ENCODE measurements around the gene APBA1.
"Not testable (repeated sequence)": the region's sequence is repeated elsewhere in the genome, so short reads cannot be mapped to it uniquely, and the experiment has no call there.

Gene APBA1

DNA sequence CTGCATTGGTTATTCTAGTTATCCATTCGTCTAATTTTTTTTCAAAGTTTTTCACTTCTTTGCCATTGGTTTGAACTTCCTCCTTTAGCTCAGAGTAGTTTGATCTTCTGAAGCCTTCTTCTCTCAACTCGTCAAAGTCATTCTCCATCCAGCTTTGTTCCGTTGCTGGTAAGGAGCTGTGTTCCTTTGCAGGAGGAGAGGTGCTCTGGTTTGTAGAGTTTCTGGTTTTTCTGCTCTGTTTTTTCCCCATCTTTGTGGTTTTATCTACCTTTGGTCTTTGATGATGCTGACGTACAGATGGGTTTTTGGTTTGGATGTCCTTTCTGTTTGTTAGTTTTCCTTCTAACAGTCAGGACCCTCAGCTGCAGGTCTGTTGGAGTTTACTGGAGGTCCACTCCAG, 232.5 kb downstream of the APBA1 start:
- not testable (repeated sequence) for H3K4me2 ChIP-seq (ENCODE audit: insufficient read depth, low read length); H3K36me3 ChIP-seq (ENCODE audit: insufficient read depth, low read length); H3K4me3 ChIP-seq (ENCODE audit: low read depth in 1 of 2, low read length in 2 of 2); DNase-seq; H2AFZ ChIP-seq (ENCODE audit: low read depth, low read length); H3K4me1 ChIP-seq (ENCODE audit: insufficient read depth, low read length); H4K20me1 ChIP-seq (ENCODE audit: insufficient read depth, low read length); H3K27ac ChIP-seq (ENCODE audit: low read length); H3K9ac ChIP-seq (ENCODE audit: low read depth, low read length); H3K79me2 ChIP-seq (ENCODE audit: insufficient read depth, low read length); H3K9me3 ChIP-seq (ENCODE audit: insufficient read depth, low read length, severe bottlenecking); ATAC-seq (ENCODE audit: insufficient read depth, low read depth); H3K27me3 ChIP-seq (ENCODE audit: insufficient read depth, low read length, poor library complexity)

DNA sequence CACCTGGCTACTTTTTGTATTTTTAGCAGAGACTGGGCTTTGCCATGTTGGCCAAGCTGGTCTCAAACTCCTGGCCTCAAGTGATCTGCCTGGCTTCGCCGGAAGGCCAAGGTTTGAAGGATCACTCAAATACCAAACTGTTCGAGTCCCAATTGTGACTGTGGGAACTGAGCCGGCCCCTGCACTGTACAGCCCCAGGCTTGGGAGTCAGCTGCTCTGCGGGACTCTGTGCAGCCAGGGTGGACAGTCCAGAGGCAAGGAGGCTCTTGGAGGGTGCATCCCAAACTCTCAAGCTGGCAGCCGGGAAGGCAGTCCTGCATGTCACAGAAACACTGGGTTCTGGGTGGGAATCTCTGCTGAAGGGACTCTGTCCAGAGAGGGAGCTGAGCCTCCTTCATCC, 238.2 kb downstream of the APBA1 start:
- no peak for ATAC-seq (ENCODE audit: insufficient read depth, low read depth)
- TF ChIP-seq, protein P1, sequence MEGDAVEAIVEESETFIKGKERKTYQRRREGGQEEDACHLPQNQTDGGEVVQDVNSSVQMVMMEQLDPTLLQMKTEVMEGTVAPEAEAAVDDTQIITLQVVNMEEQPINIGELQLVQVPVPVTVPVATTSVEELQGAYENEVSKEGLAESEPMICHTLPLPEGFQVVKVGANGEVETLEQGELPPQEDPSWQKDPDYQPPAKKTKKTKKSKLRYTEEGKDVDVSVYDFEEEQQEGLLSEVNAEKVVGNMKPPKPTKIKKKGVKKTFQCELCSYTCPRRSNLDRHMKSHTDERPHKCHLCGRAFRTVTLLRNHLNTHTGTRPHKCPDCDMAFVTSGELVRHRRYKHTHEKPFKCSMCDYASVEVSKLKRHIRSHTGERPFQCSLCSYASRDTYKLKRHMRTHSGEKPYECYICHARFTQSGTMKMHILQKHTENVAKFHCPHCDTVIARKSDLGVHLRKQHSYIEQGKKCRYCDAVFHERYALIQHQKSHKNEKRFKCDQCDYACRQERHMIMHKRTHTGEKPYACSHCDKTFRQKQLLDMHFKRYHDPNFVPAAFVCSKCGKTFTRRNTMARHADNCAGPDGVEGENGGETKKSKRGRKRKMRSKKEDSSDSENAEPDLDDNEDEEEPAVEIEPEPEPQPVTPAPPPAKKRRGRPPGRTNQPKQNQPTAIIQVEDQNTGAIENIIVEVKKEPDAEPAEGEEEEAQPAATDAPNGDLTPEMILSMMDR (IDR thresholded peaks at IDR 0.05; ENCODE audit: borderline replicate concordance, extremely low read depth, low read length, poor library complexity, severe bottlenecking): no peak
- TF ChIP-seq EZH2 (IDR thresholded peaks at IDR 0.05; ENCODE audit: borderline replicate concordance, low read depth, low read length, severe bottlenecking): no peak

DNA sequence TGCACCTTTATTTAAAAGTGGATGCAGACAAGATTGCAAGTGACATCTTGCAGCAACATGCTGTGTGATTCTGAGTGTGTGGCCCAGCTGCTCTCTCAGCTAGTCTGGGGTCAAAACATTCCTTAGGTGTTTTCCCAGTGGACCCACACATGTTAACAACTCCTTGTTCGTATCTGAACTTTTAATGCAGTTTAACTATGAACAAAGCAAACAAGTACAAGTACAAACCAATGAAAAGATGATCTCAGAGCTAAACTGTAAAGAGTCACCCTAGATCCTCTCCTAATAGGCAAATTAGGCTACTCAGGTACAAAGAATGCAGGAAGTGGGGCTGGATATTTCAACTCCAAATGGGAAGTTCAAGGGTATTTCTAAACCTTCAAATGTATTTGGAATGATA, 238.8 kb downstream of the APBA1 start:
- ATAC-seq (ENCODE audit: insufficient read depth, low read depth): no peak
- DNase-seq: no peak
- no peak overlapping the region for H3K27ac ChIP-seq (ENCODE audit: low read length)

More for the DNA sequence above, 238.2 kb downstream of the APBA1 start:
- Histone ChIP-seq H4K20me1 (ENCODE audit: insufficient read depth, low read length) (no peaks in the 10 kb centered on the region), H3K9ac (ENCODE audit: low read depth, low read length) (no peak overlapping the region), H3K36me3 (ENCODE audit: insufficient read depth, low read length) (no peaks in the 10 kb centered on the region), H3K4me2 (ENCODE audit: insufficient read depth, low read length) (no peak overlapping the region), H3K9me3 (ENCODE audit: insufficient read depth, low read length, severe bottlenecking) (no peaks in the 10 kb centered on the region), H2AFZ (ENCODE audit: low read depth, low read length) (no peak overlapping the region), H3K4me3 (ENCODE audit: low read depth in 1 of 2, low read length in 2 of 2) (no peak overlapping the region), H3K79me2 (ENCODE audit: insufficient read depth, low read length) (no peaks in the 10 kb centered on the region), H3K27me3 (ENCODE audit: insufficient read depth, low read length, poor library complexity) (no peaks in the 10 kb centered on the region), H3K27ac (ENCODE audit: low read length) (no peak overlapping the region), H3K4me1 (ENCODE audit: insufficient read depth, low read length) (no peaks in the 10 kb centered on the region)
- DNase-seq: no peak

DNA sequence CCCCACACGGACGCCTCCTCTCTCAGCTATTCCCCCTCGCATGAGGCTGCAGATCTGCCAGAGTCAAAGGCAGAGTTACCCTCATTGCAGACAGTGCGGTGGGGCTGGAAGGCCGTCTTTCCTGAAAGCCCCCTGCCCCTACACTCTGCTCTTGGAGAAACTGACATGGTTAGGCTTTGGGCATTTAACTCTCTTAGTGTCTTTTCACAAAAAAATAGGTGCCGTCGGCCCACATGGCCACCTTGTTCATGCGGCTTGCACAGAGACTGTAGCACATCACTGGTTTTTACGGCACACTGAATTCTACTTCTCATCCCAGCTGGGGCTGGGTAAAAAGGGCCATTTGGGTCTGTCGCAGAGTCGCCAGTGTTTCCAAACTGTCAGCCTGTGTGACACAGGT, 239.5 kb downstream of the APBA1 start:
- no peaks in the 10 kb centered on the region for H3K9me3 ChIP-seq (ENCODE audit: insufficient read depth, low read length, severe bottlenecking)
- H3K4me3 ChIP-seq (ENCODE audit: low read depth in 1 of 2, low read length in 2 of 2): no peak overlapping the region
- no peaks in the 10 kb centered on the region for H3K79me2 ChIP-seq (ENCODE audit: insufficient read depth, low read length)
- TF ChIP-seq, protein P1 (IDR thresholded peaks at IDR 0.05; ENCODE audit: borderline replicate concordance, extremely low read depth, low read length, poor library complexity, severe bottlenecking): no peak
- no peak for TF ChIP-seq EZH2 (IDR thresholded peaks at IDR 0.05; ENCODE audit: borderline replicate concordance, low read depth, low read length, severe bottlenecking)
- no peak overlapping the region for H2AFZ ChIP-seq (ENCODE audit: low read depth, low read length)
- H3K27ac ChIP-seq (ENCODE audit: low read length): no peak overlapping the region
- DNase-seq (no peak), ATAC-seq (ENCODE audit: insufficient read depth, low read depth) (no peak)
- H3K36me3 ChIP-seq (ENCODE audit: insufficient read depth, low read length): no peaks in the 10 kb centered on the region
- H3K9ac ChIP-seq (ENCODE audit: low read depth, low read length): no peak overlapping the region
- no peaks in the 10 kb centered on the region for H4K20me1 ChIP-seq (ENCODE audit: insufficient read depth, low read length)
- H3K27me3 ChIP-seq (ENCODE audit: insufficient read depth, low read length, poor library complexity): no peaks in the 10 kb centered on the region
- H3K4me1 ChIP-seq (ENCODE audit: insufficient read depth, low read length): no peaks in the 10 kb centered on the region
- H3K4me2 ChIP-seq (ENCODE audit: insufficient read depth, low read length): no peak overlapping the region

More for the DNA sequence above, 238.8 kb downstream of the APBA1 start:
- Histone ChIP-seq H3K4me3 (ENCODE audit: low read depth in 1 of 2, low read length in 2 of 2) (no peak overlapping the region), H3K79me2 (ENCODE audit: insufficient read depth, low read length) (no peaks in the 10 kb centered on the region), H3K36me3 (ENCODE audit: insufficient read depth, low read length) (no peaks in the 10 kb centered on the region), H3K4me2 (ENCODE audit: insufficient read depth, low read length) (no peak overlapping the region), H3K9ac (ENCODE audit: low read depth, low read length) (no peak overlapping the region), H2AFZ (ENCODE audit: low read depth, low read length) (no peak overlapping the region), H3K9me3 (ENCODE audit: insufficient read depth, low read length, severe bottlenecking) (no peaks in the 10 kb centered on the region), H3K4me1 (ENCODE audit: insufficient read depth, low read length) (no peaks in the 10 kb centered on the region), H3K27me3 (ENCODE audit: insufficient read depth, low read length, poor library complexity) (no peaks in the 10 kb centered on the region), H4K20me1 (ENCODE audit: insufficient read depth, low read length) (no peaks in the 10 kb centered on the region)
- no peak for TF ChIP-seq EZH2 (IDR thresholded peaks at IDR 0.05; ENCODE audit: borderline replicate concordance, low read depth, low read length, severe bottlenecking)
- TF ChIP-seq, protein P1 (IDR thresholded peaks at IDR 0.05; ENCODE audit: borderline replicate concordance, extremely low read depth, low read length, poor library complexity, severe bottlenecking): no peak
